ENCODE results near the gene CHAD.
"Not testable (repeated sequence)": the region's sequence is repeated elsewhere in the genome, so short reads cannot be mapped to it uniquely, and the experiment has no call there.

CHAD gene

DNA sequence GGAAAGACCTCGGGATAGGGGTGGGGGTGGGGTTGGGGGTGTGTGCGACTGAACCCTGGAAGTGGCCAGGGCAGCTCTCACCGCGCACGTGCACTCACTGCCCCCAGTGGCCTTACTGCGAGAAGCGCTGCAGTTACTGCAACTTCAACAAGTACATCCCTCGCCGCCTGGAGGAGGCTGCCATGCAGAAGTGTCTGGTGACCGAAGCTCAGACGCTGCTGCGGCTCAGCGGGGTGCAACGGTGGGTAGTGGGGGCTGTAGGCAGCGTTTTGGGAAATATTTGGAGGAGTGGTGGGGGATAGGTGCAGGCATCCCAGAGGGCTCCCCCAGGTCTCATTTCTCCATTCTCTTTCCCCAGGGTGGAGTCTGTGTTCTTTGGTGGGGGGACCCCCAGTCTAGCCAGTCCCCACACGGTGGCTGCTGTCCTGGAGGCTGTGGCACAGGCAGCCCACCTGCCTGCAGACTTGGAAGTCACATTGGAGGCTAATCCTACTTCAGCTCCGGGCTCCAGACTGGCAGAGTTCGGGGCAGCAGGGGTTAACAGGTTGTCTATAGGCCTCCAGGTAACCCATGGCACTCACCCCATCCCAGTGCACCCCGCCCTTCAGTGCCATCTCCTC lies 11.0 kb upstream of the CHAD start:
- DNase-seq (ENCODE audit: low spot score) (no peak), ATAC-seq (ENCODE audit: low read depth) (peak; percentile 48)
- Histone ChIP-seq H3K9me3 (ENCODE audit: severe bottlenecking) (no peaks in the 10 kb centered on the region), H3K27ac (ENCODE audit: poor library complexity, severe bottlenecking) (peak overlapping the region; percentile 67), H3K27me3 (ENCODE audit: insufficient read depth, poor library complexity, severe bottlenecking) (no peaks in the 10 kb centered on the region), H3K4me1 (ENCODE audit: insufficient read depth, poor library complexity, severe bottlenecking) (peaks cover 15% of the 10 kb centered on the region), H3K4me3 (ENCODE audit: severe bottlenecking) (peak overlapping the region; percentile 51), H3K36me3 (ENCODE audit: low read depth) (peaks cover 41% of the 10 kb centered on the region)
- TF ChIP-seq, protein P1, sequence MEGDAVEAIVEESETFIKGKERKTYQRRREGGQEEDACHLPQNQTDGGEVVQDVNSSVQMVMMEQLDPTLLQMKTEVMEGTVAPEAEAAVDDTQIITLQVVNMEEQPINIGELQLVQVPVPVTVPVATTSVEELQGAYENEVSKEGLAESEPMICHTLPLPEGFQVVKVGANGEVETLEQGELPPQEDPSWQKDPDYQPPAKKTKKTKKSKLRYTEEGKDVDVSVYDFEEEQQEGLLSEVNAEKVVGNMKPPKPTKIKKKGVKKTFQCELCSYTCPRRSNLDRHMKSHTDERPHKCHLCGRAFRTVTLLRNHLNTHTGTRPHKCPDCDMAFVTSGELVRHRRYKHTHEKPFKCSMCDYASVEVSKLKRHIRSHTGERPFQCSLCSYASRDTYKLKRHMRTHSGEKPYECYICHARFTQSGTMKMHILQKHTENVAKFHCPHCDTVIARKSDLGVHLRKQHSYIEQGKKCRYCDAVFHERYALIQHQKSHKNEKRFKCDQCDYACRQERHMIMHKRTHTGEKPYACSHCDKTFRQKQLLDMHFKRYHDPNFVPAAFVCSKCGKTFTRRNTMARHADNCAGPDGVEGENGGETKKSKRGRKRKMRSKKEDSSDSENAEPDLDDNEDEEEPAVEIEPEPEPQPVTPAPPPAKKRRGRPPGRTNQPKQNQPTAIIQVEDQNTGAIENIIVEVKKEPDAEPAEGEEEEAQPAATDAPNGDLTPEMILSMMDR (IDR thresholded peaks at IDR 0.05; ENCODE audit: poor library complexity, severe bottlenecking) = no peak

GRCh38 chr17:50478391-50479381 lies 10.0 kb upstream of the CHAD start, which contains the start of gene RSAD1:
TSS of gene RSAD1 (plus strand) at chr17:50478860. CDS start at chr17:50478885, 25 bp downstream.
- DNase-seq (ENCODE audit: low spot score) = peak; percentile 89
- Histone ChIP-seq H3K4me3 (ENCODE audit: severe bottlenecking) (peak within 1 kb of the TSS; percentile 51), H3K4me1 (ENCODE audit: insufficient read depth, poor library complexity, severe bottlenecking) (peaks cover 15% of the 10 kb centered on the region), H3K9me3 (ENCODE audit: severe bottlenecking) (no peaks in the 10 kb centered on the region), H3K36me3 (ENCODE audit: low read depth) (peaks cover 38% of the 10 kb centered on the region), H3K27me3 (ENCODE audit: insufficient read depth, poor library complexity, severe bottlenecking) (no peaks in the 10 kb centered on the region), H3K27ac (ENCODE audit: poor library complexity, severe bottlenecking) (peak within 1 kb of the TSS; percentile 67)
- peak; percentile 83 for ATAC-seq (ENCODE audit: low read depth)
- TF ChIP-seq, protein P1 (IDR thresholded peaks at IDR 0.05; ENCODE audit: poor library complexity, severe bottlenecking) = peak; percentile 97

DNA sequence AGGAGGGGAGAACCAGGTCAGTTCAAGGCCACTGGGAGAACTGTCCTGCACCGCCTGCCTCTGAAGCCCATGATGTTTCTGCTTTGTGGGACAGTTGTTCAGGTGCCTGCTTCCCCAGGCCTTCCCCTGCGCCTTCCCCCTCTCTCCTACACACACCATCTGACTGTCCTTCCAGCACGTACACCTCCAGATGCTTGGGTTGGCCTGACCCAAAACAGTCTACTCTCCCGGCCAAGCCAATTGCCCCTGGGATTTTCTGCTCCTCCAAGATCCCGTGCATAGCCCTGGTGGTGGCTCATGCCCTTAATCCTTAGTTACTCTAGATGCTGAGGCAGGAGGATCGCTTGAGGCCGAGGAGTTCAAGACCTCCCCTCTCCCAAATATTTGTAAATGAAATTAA lies 9.3 kb upstream of the CHAD start:
- Histone ChIP-seq H3K27me3 (ENCODE audit: insufficient read depth, poor library complexity, severe bottlenecking) (no peaks in the 10 kb centered on the region), H3K4me3 (ENCODE audit: severe bottlenecking) (no peak overlapping the region), H3K4me1 (ENCODE audit: insufficient read depth, poor library complexity, severe bottlenecking) (peaks cover 15% of the 10 kb centered on the region), H3K9me3 (ENCODE audit: severe bottlenecking) (no peaks in the 10 kb centered on the region), H3K36me3 (ENCODE audit: low read depth) (peaks cover 38% of the 10 kb centered on the region), H3K27ac (ENCODE audit: poor library complexity, severe bottlenecking) (peak overlapping the region; percentile 67)
- TF ChIP-seq, protein P1 (IDR thresholded peaks at IDR 0.05; ENCODE audit: poor library complexity, severe bottlenecking) = no peak
- ATAC-seq (ENCODE audit: low read depth) (no peak), DNase-seq (ENCODE audit: low spot score) (no peak)

- TF ChIP-seq, protein P1 (IDR thresholded peaks at IDR 0.05; ENCODE audit: poor library complexity, severe bottlenecking) = no peak
- DNase-seq (ENCODE audit: low spot score) (no peak), ATAC-seq (ENCODE audit: low read depth) (no peak)
- no peak overlapping the region for H3K4me3 ChIP-seq (ENCODE audit: severe bottlenecking)
- peaks cover 38% of the 10 kb centered on the region for H3K36me3 ChIP-seq (ENCODE audit: low read depth)
- H3K4me1 ChIP-seq (ENCODE audit: insufficient read depth, poor library complexity, severe bottlenecking) = peaks cover 11% of the 10 kb centered on the region
- H3K27ac ChIP-seq (ENCODE audit: poor library complexity, severe bottlenecking) = no peak overlapping the region
- H3K27me3 ChIP-seq (ENCODE audit: insufficient read depth, poor library complexity, severe bottlenecking) = no peaks in the 10 kb centered on the region
- H3K9me3 ChIP-seq (ENCODE audit: severe bottlenecking) = no peaks in the 10 kb centered on the region
Measured at GRCh38 chr17:50476545-50477315, 8.1 kb upstream of the CHAD start.

DNA sequence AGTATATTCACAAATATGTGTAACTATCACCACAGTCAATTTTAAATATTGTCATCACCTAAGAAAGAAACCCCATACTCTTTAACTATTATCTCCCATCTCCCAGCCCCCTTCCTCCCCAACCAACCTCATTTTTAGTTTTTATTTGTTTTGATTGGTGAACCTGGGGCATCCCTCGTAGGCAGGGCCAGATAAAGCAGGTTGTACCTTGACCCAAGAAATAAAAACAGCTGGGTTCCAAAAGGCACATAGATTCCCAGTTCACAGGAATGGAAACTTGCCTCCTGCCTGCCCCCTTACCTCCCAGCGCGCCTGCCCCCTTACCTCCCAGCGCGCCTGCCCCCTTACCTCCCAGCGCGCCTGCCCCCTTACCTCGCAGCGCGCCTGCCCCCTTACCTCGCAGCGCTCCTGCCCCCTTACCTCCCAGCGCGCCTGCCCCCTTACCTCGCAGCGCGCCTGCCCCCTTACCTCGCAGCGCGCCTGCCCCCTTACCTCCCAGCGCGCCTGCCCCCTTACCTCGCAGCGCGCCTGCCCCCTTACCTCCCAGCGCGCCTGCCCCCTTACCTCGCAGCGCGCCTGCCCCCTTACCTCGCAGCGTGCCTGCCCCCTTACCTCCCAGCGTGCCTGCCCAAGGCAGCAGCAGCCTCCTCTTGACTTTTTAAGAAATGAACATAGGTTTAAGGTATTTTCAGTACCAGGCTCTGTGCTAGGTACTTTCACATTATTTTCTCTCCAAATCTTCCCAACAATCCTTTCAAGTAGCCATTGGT lies 7.3 kb upstream of the CHAD start:
- ATAC-seq (ENCODE audit: low read depth); H3K4me3 ChIP-seq (ENCODE audit: severe bottlenecking); H3K27ac ChIP-seq (ENCODE audit: poor library complexity, severe bottlenecking); H3K4me1 ChIP-seq (ENCODE audit: insufficient read depth, poor library complexity, severe bottlenecking); DNase-seq (ENCODE audit: low spot score); H3K27me3 ChIP-seq (ENCODE audit: insufficient read depth, poor library complexity, severe bottlenecking); H3K9me3 ChIP-seq (ENCODE audit: severe bottlenecking): not testable (repeated sequence)
- H3K36me3 ChIP-seq (ENCODE audit: low read depth) = peaks cover 32% of the 10 kb centered on the region

Data from RWPE2 (cell line).